ENCODE results near the gene ROR1. TPM values are rescaled to one million over a fixed set of nuclear protein-coding genes. Genes with fewer than 3 reads are reported as not detected.

The ROR1 gene
- total and polyA plus RNA-seq, 9 of the 15 experiments (the other 6 are each of a cell fraction or from before 2014, with no cell fraction given) = 0.02 TPM; not detected in 8

GRCh38 chr1:63828322-63829044 is 54.7 kb downstream of the ROR1 start:
- Histone ChIP-seq H3K4me3 (no peak overlapping the region), H3K27ac (ENCODE audit: extremely low read depth, low read depth, low read length) (no peak overlapping the region), H3K4me2 (ENCODE audit: insufficient read depth, low read length) (no peak overlapping the region), H3K9me3 (replicated peaks; ENCODE audit: control insufficient read depth, insufficient read depth, low read depth, low read length) (no peaks in the 10 kb centered on the region), H3K9me1 (ENCODE audit: control insufficient read depth, insufficient read depth, low read length) (no peaks in the 10 kb centered on the region), H2AFZ (ENCODE audit: low read depth, low read length) (no peak overlapping the region), H4K20me1 (replicated peaks; ENCODE audit: control insufficient read depth, insufficient read depth, low read length) (no peaks in the 10 kb centered on the region), H3K79me2 (ENCODE audit: control insufficient read depth, insufficient read depth, low read length) (no peaks in the 10 kb centered on the region), H3K4me1 (replicated peaks in 1 of 2; ENCODE audit: control insufficient read depth in 2 of 2, insufficient read depth in 2 of 2, low read length in 2 of 2) (no peaks in the 10 kb centered on the region), H3K36me3 (ENCODE audit: control insufficient read depth, insufficient read depth, low read length) (no peaks in the 10 kb centered on the region), H3K9ac (ENCODE audit: insufficient read depth in 1 of 2, low read depth in 2 of 2, low read length in 2 of 2) (no peak overlapping the region), H3K27me3 (ENCODE audit: control insufficient read depth in 2 of 2, insufficient read depth in 2 of 2, low read length in 2 of 2) (no peaks in the 10 kb centered on the region)
- in situ Hi-C loops (cut with MboI) = no loop called here
- TF ChIP-seq HIVEP1 (CRISPR knock-in tag; IDR thresholded peaks at IDR 0.05) (no peak), KAT7 (CRISPR knock-in tag; IDR thresholded peaks at IDR 0.05; ENCODE audit: borderline replicate concordance) (no peak)
- no peak for FAIRE-seq
- intact Hi-C loops (cut with micrococcal nuclease) = no loop called here
- DNase-seq (ENCODE audit: extremely low read depth in 1 of 4, low spot score in 3 of 4) = no peak
- no TSS peak for BruUV-seq (replicated peaks)
- POLR2A ChIA-PET = interaction anchor here (1.5 kb wide), 1 partner anchor 10 kb away, joined by 5 read pairs; no protein-coding TSS in a partner anchor
- CTCF ChIA-PET (ENCODE audit: low intra/inter-chr PET ratio) = no interaction called here
- ATAC-seq = no peak
- WGBS (ENCODE audit: insufficient coverage, low coverage, missing lambda C conversion rate) = 0% methylated on average over 1 of the region's 1 CpG

GRCh38 chr1:63829349-63830327 is 55.8 kb downstream of the ROR1 start:
- no TSS peak for BruUV-seq (replicated peaks)
- DNase-seq (ENCODE audit: extremely low read depth in 1 of 4, low spot score in 3 of 4) (no peak), ATAC-seq (no peak), FAIRE-seq (no peak)
- Histone ChIP-seq H3K27ac (ENCODE audit: extremely low read depth, low read depth, low read length) (no peak overlapping the region), H4K20me1 (replicated peaks; ENCODE audit: control insufficient read depth, insufficient read depth, low read length) (no peaks in the 10 kb centered on the region), H3K9me1 (ENCODE audit: control insufficient read depth, insufficient read depth, low read length) (no peaks in the 10 kb centered on the region), H2AFZ (ENCODE audit: low read depth, low read length) (no peak overlapping the region), H3K36me3 (ENCODE audit: control insufficient read depth, insufficient read depth, low read length) (no peaks in the 10 kb centered on the region), H3K79me2 (ENCODE audit: control insufficient read depth, insufficient read depth, low read length) (no peaks in the 10 kb centered on the region), H3K4me1 (replicated peaks in 1 of 2; ENCODE audit: control insufficient read depth in 2 of 2, insufficient read depth in 2 of 2, low read length in 2 of 2) (no peaks in the 10 kb centered on the region), H3K4me2 (ENCODE audit: insufficient read depth, low read length) (no peak overlapping the region), H3K9me3 (replicated peaks; ENCODE audit: control insufficient read depth, insufficient read depth, low read depth, low read length) (no peaks in the 10 kb centered on the region), H3K9ac (ENCODE audit: insufficient read depth in 1 of 2, low read depth in 2 of 2, low read length in 2 of 2) (no peak overlapping the region), H3K27me3 (ENCODE audit: control insufficient read depth in 2 of 2, insufficient read depth in 2 of 2, low read length in 2 of 2) (no peaks in the 10 kb centered on the region; a peak in 1 of 5 replicates), H3K4me3 (no peak overlapping the region)
- ChIA-PET CTCF (ENCODE audit: low intra/inter-chr PET ratio) (no interaction called here), POLR2A (interaction anchor here (1.5 kb wide), 1 partner anchor 9 kb away, joined by 5 read pairs; no protein-coding TSS in a partner anchor)
- WGBS (ENCODE audit: insufficient coverage, low coverage, missing lambda C conversion rate) = under 1% methylated on average over 10 of the region's 11 CpGs
- in situ Hi-C loops (cut with MboI) = no loop called here
- intact Hi-C loops (cut with micrococcal nuclease) = no loop called here
- TF ChIP-seq FIP1L1 (IDR thresholded peaks at IDR 0.05; ENCODE audit: low read depth, low read length, poor library complexity, severe bottlenecking) (no peak), MTA1 (IDR thresholded peaks at IDR 0.05; ENCODE audit: borderline replicate concordance) (no peak), MCM3 (IDR thresholded peaks at IDR 0.05) (no peak), NELFE (IDR thresholded peaks at IDR 0.05; ENCODE audit: insufficient read depth, insufficient read length) (no peak), SP2 (IDR thresholded peaks at IDR 0.05; ENCODE audit: extremely low read depth, low read depth, low read length, poor library complexity, severe bottlenecking) (no peak), MNT (conservative IDR thresholded peaks at IDR 0.05) (no peak), U2AF2 (optimal IDR thresholded peaks at IDR 0.05; ENCODE audit: low read depth, low read length) (no peak), SNRNP70 (optimal IDR thresholded peaks at IDR 0.05; ENCODE audit: low read depth, low read length) (no peak), POLR2AphosphoS2 (IDR thresholded peaks at IDR 0.05; ENCODE audit: low read length) (no peak), PPARD (CRISPR knock-in tag; IDR thresholded peaks at IDR 0.05) (no peak)
